HG03520 (cell line): ENCODE data around the gene DUSP2.

Source experiments
- ATAC-seq: cut with Tn5 transposase; IDR thresholded peaks from one replicate; pipeline ENCODE4 v1.9.1; 2021; ENCODE audit warnings: mild to moderate bottlenecking, moderate library complexity; ENCODE audit not compliant: unreplicated experiment

Gene DUSP2

DNA sequence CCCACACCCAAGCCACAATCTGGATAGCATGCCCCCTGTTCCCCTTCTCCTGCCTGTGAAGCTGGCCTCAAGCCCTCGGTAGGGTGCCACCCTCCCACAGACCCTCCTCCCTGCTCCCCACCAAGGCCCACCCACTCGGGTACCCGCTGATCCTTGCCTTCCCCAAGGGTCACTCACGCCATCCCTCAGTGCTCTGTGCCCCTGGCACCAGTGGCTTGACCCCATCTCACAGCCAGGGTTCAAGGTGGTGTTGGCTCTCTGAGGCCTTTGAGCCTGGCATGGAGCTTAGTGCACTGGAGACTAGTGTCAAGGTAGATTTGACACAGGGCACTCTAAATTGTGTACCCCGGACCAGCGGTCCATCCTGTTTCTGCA, 40.8 kb downstream of the DUSP2 start:
- ATAC-seq, result no peak

DNA sequence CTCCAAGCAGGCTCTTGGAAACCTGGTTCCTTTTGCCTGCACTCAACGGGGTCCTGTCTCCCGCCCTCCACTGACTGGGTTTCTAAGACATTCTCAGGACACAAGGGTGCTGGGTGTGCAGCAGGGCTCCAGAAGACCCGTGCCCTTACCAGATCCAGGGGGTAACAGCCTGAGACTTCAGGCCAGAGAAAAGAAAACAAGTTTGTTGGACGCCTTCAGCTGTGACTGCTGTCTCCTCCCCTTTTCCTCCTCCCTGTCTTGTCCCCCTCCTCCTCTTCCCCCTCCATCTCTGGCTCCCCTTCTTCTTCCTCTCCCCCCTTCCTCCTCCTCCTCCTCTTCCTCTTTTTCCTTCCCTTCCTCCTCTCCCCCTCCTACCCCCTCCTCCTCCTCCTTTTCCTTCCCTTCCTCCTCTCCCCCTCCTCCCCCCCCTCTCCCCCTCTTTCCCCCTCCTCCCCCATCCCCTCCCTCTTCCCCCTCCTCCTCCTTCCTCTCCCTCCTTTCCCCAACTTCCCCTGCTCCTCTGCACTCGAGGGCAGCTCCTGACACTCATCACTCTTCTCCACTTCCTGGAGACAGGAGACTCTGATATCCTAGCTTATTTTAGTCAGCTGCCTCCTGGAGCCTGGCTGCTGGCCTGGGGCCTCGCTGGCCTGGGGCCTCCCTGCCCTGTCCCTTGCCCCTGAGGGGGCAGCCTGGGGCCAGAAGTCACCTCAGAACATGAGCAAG, 41.3 kb downstream of the DUSP2 start:
- ATAC-seq, result no peak

DNA sequence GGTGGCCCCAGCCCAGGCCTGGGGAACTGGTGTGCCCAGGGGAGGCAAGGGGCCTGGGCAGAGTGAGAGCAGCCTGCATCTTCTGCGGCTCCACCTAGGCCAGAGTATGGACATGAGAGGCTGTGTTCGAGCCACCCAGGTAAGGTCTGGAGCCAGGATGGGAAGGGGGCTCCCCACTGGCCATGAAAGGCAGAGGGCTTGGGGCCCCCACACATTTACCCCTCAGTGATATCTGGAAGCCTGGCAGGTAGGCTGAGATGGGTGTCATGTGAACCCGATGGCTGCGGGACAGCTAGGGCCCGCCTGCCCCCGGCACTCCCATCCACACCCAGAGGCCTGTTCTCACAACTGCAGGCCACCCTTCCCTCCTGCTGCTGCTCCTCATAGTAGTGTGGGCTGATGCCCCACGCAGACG, 42.0 kb downstream of the DUSP2 start:
- no peak for ATAC-seq

DNA sequence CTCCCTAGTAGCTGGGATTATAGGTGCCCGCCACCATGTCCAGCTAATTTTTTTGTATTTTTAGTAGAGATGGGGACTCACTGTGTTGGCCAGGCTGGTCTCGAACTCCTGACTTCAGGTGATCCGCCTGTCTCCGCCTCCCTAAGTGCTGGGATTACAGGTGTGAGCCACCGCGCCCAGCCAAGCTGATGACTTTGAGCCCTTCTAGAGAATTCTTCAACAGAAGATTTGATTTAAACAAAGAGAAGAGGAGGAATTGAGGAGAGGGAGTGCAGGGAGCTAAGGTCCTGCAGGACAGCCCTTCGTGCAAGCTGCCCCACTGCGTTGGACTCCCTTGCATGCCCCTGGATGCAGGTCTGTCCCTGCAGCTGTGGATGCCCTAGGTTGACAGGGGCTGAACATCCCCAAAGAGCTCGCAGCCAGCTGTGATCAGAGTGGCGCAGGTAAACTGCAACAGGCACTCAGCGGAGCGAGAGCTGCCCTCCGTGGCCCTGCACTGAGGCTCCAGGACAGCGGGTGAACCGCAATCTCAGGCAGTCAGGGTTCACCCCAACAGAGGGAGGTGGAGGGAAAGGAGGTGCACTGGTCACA, 42.5 kb downstream of the DUSP2 start:
- ATAC-seq, result no peak

DNA sequence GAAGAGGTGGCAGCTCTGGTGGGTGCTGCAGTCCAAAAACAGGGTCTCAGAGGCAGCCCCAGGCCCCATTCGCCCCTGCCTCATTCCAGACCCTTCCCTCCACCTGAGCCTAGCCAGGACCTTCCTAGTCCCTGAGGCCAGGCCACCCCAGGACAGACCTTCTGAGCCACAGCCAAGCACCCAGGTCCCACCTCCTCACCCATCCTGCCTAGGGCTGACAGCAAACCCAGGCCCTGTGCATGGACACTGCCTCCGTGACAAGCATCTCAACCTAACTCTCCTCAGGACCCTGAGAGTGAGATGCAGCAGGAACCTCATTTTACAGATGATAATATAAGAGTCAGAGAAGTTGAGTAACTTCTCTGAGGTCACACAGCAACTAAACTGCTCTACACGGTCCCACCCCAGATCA, 44.3 kb downstream of the DUSP2 start:
- ATAC-seq, result no peak

DNA sequence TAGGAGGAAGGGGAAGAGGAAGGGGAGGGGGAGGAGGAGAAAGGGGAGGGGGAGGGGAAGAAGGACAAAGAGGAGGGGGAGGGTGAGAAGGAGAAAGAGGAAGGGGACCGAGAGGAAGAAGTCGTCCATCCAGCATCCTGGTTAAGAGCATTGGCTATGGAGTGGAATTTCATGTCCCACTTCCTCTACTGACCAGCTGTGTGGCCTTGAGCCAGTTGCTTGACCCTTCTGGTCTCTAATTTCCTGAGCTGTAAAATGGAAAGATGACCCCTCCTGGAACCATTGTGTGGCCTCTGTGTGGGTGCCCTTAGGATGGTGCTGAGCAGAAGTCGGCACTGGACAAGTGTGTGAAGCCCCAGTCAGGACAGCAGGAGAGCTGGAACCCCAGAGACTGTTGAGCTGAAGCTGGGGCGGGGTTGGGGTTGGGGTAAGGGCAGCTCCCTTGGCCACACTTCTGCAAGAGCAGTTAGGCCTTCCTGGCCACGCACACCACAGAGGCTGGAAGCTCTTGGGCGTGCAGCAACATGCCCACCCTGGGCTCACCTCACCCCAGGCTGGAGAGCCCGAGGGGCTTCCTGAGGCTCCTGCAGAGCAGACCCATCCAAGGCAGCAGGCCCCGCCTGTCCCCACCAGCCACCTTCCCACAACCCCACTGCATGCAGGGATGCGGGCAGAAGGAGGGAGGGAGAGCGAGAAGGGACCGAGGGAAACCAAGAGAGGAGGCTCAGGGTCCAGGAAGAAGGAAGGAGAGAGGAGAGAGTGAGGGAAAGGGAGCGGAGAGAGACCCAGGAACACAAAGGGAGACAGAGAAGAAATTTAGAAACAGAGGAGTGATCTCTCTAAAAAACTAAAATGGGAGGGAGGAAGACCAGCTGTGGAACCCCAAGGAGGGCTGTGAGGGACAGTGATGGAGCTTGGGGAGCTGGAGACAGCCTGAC, 45.1 kb downstream of the DUSP2 start:
- no peak for ATAC-seq

DNA sequence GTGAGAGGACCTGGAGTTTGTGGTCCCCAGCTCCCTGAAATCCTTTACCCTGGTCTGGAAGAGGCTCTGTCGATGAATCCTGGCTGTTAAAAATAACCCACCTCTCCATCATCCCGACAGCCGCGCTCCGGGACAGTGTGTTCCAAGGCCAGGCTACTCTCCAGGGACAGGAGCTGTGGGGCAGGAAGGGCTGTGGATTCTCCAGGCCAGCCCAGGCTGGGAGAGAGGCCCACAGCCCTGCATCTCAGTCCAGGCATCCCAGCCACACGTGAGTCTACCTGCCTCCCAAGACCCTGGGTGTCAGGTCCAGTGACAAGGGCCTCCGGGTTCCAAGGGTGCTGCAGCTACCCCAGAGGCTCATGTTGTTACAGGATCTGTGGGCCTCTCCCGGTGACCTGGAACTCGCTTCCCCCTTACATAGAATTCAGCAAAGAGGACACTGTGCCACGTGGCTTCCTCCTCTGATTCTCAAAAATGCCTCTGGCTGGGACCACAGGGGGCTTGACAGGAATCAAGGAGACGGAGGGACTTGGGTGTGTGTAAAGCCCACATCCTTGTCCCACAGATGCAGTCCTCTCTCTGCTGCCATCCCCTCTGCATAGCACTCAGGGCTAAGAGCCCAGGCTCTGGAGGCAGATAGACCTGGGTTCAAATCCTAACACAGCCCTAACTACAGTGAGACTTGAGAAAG, 46.2 kb downstream of the DUSP2 start:
- ATAC-seq, result no peak

DNA sequence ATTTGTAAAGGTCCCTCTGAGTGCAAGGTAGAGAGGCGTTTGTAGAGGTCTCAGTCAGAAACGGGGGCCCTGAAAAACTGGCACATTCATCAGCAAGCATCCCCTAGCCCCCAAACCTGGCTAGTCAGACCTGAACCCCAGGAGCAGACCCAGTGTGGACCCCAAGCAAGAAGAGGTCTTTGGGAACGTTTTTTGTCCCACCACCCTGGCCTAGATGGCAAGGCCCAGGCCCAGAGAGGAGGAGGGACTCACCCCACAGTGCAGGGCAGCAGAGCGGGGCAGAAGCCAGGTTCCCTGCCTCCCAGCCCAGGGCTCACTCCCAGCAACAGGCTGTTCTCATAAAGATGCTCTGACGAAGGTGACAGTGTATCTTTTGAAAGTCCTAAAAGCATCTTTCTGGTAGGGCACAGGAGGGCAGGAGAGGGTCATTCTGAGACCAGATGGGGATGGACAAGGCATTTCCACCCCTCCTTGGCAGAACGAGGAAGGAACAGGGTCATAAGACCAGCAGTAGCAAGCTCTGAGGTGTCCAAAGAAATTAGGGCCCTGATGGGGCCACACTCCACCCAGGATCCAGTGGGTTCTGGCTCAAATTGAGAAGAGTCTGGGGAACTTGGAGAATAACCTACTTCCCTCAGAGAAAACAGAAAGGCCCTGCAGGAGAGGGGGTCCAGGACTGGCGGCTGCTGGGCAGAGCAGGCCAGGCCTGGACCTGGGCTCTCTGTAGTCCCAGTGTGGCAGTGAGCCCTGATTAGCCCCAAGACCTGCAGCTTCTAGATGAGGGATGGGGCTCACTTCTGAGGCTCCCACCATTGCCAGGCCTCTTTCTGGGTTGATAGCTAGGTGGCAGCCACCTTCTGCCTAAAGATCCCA, 47.1 kb downstream of the DUSP2 start:
- no peak for ATAC-seq

DNA sequence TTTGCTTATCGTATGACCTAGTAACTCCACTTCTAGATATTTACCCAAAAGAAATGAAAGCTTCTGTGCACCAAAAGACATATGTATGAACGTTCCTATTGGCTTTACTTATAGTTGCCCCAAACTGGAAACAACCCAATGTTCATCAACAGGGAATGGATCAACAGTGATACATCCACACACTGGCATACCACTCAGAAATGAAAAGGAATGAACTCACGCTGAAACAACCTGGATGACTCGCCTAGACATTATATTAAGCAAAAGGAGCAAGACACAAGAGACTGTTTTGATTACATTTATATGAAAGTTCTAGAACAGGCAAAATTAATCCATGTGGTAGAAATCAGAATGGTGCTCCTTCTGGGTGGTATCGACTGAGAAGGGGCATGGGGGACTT, 47.8 kb downstream of the DUSP2 start:
- ATAC-seq, result no peak

DNA sequence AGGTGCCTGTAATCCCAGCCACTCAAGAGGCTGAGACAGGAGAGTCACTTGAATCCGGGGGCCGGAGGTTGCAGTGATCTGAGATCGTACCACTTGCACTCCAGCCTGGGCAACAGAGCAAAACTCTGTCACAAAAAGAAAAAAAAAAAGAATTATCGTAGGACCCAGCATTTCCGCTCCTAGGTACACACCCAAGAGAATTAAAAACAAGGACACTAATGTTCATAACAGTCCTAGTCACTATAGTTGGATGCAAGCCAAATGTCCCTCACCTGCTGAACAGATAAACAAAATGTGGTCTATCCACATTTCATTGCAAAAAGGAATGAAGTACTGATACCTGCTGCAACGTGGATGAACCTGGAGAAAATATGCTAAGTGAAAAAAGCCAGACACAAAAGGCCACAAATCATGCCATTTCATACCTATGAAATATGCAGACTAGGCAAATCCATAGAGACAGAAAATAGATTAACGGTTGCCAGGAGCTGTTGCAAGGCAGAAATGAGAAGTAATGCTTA, 50.1 kb downstream of the DUSP2 start:
- ATAC-seq, result no peak

DNA sequence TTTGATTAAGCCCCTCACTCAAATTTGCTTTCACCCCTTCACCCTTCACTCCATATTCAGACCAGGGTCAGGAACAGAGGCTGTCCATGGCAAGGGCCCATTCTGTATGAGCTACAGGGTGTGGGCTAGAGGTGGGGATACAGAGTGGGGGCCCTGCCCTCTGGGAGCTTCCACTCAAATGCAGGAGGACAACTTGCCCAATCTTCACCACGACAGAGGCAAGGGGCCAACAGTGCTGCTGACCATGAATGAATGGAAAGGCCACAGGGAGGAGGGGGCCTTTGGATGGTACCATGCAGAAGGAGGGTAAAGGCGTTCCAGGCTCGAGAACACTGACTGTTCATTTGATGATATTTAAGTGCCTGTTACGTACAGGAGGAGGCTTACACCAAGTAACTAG, 51.7 kb downstream of the DUSP2 start:
- no peak for ATAC-seq
